IPS-15b (cell line): Measurements from ENCODE around the gene ZNFX1.
"Not testable (repeated sequence)": the region's sequence is repeated elsewhere in the genome, so short reads cannot be mapped to it uniquely, and the experiment has no call there.

Experiments used
- H3K27me3 ChIP-seq: one replicate; pipeline ENCODE4 v1.6.1; 2013; ENCODE audit warnings: low read length; ENCODE audit not compliant: control insufficient read depth, insufficient read depth
- H3K36me3 ChIP-seq: one replicate; pipeline ENCODE4 v1.6.1; 2013; ENCODE audit warnings: low read length; ENCODE audit not compliant: control insufficient read depth, insufficient read depth
- H3K4me1 ChIP-seq: one replicate; pipeline ENCODE4 v1.6.1; 2013; ENCODE audit warnings: mild to moderate bottlenecking, low read length; ENCODE audit not compliant: control insufficient read depth, insufficient read depth
- H3K4me3 ChIP-seq: one replicate; pipeline ENCODE4 v1.5.1; 2013; ENCODE audit warnings: low read depth, low read length
- H3K9ac ChIP-seq: one replicate; pipeline ENCODE4 v1.6.1; 2013; ENCODE audit warnings: low read depth, mild to moderate bottlenecking, low read length
- H3K9me3 ChIP-seq: one replicate; pipeline ENCODE4 v1.6.1; 2013; ENCODE audit warnings: mild to moderate bottlenecking, low read length; ENCODE audit not compliant: control insufficient read depth, insufficient read depth

The ZNFX1 gene

DNA sequence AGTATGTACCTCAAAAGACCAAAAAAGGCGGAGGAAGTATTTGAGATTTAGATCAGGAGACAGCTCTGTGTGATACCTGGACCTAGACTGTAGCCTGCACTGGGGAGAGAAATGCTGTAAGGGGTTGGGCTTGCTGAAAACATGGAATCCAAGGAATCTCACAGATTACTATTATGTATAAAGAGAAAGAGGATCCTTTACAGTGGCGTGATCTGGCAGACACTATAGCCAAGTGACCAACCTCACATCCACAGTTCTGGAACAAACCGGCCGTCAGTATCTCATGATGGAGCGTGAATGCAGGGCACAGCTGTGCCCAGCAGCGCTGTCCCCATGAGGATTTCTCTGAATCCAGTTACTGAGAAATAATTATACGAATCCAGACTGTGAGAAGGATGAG lies 46.4 kb downstream of the ZNFX1 start:
- no peak overlapping the region for H3K4me3 ChIP-seq
- no peaks in the 10 kb centered on the region for H3K27me3 ChIP-seq
- H3K9me3 ChIP-seq: no peaks in the 10 kb centered on the region
- H3K36me3 ChIP-seq: peaks cover 65% of the 10 kb centered on the region
- H3K4me1 ChIP-seq: no peaks in the 10 kb centered on the region
- no peak overlapping the region for H3K9ac ChIP-seq

DNA sequence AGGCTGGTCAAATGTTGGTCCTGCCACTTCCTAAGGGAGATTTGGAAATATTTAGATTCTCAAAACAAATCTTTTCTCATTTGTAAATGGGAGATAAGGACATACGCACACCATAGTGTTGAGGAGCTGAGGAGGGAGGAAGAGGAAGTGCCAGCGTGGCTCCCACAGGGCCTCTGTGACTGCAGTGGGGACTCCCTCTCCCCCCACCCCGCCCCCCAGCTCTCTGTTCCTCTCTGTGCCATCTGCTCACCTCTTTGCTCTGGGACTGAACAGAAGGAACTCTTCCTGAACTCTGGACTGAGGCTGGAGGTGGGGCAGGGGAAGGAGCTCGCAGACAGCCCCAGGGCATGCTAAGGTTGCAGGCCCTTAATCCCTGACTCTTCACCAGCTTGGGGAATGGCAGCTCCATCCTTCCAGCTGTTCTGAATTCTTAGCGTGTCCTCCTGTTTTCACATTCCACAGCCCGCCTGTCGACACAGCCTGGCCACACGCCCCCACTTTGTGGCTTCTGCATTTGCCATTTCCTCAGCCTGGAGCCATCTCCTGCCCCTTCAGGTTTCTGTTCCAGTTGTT lies 47.2 kb downstream of the ZNFX1 start:
- Histone ChIP-seq H3K27me3 (no peaks in the 10 kb centered on the region), H3K9me3 (no peaks in the 10 kb centered on the region), H3K4me1 (no peaks in the 10 kb centered on the region), H3K36me3 (peaks cover 66% of the 10 kb centered on the region), H3K9ac (no peak overlapping the region), H3K4me3 (no peak overlapping the region)

DNA sequence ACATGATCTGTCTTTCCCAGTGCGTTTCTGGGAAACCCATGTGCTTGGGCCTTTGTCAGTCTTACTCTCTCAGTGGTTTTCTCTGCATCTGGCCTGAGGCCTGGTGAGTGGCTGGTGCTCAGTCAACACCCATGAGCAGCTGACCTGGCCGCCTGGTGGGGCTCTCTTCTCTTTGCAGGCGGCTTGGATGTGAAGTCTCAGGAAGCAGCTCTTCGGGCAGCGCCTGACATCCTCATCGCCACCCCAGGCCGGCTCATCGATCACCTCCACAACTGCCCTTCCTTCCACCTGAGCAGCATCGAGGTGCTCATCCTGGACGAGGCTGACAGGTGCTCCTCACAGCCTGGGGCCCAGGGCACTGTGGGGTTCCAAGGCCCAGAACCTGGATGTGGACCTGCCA lies 47.8 kb downstream of the ZNFX1 start:
- Histone ChIP-seq H3K9me3 (no peaks in the 10 kb centered on the region), H3K36me3 (peaks cover 61% of the 10 kb centered on the region), H3K4me3 (no peak overlapping the region), H3K9ac (no peak overlapping the region), H3K4me1 (no peaks in the 10 kb centered on the region), H3K27me3 (no peaks in the 10 kb centered on the region)

DNA sequence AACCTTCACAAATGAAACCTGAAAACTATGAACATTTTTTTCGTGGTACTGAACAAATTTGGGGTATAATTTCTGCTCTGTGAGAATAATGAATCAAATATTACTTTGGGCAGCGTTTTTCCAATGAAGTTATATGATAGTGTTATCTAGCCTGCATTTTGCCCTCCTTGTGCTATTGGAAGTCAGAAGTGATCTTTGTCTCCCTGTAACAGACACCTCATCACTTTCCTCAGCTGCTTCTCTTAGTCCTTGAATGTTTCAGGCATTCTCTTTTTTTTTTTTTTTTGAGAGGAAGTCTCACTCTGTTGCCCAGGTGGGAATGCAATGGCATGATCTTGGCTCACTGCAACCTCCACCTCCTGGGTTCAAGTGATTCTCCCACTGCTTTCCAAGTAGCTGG lies 48.5 kb downstream of the ZNFX1 start:
- Histone ChIP-seq H3K9me3 (no peaks in the 10 kb centered on the region), H3K4me3 (no peak overlapping the region), H3K4me1 (no peaks in the 10 kb centered on the region), H3K36me3 (peaks cover 61% of the 10 kb centered on the region), H3K27me3 (no peaks in the 10 kb centered on the region), H3K9ac (no peak overlapping the region)

DNA sequence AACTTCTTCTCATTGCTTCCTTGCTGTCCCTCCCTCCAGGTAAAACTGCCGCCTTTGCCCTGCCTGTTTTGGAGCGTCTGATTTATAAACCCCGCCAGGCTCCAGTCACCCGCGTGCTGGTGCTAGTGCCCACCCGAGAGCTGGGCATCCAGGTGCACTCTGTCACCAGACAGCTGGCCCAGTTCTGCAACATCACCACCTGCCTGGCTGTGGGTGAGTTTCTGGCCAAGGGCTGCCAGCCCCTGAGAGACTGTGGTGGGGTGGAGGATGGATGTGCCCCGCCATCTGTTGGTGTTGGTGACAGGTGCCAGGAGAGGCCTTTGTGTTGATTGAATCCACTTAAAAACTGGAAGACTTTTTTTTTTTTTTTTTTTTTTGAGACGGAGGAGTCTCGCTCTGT lies 49.2 kb downstream of the ZNFX1 start:
- H3K4me3 ChIP-seq: no peak overlapping the region
- H3K9ac ChIP-seq: no peak overlapping the region
- no peaks in the 10 kb centered on the region for H3K9me3 ChIP-seq
- peaks cover 62% of the 10 kb centered on the region for H3K36me3 ChIP-seq
- no peaks in the 10 kb centered on the region for H3K27me3 ChIP-seq
- H3K4me1 ChIP-seq: no peaks in the 10 kb centered on the region

DNA sequence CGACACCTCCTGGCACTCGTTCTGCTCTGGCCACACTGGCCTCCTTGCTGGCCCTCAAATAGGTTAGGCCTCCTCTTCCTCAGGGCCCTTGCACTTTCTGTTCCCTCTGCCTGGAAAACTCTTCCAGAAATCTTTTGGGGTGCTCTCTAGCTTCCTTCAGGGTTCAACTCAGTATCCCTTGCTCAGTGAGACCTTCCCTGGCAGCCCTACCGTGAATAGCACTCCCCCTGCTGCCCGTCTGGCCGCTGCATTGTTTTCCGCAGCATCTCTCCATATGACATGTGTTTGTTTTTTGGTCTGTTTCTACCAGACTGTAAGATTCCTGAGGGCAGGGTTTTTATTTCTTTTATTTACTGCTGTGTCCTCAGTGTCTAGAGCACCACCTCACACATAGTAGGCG lies 52.0 kb downstream of the ZNFX1 start:
- Histone ChIP-seq H3K4me1 (no peaks in the 10 kb centered on the region), H3K27me3 (no peaks in the 10 kb centered on the region), H3K36me3 (peaks cover 59% of the 10 kb centered on the region), H3K9ac (no peak overlapping the region), H3K4me3 (no peak overlapping the region), H3K9me3 (no peaks in the 10 kb centered on the region)

DNA sequence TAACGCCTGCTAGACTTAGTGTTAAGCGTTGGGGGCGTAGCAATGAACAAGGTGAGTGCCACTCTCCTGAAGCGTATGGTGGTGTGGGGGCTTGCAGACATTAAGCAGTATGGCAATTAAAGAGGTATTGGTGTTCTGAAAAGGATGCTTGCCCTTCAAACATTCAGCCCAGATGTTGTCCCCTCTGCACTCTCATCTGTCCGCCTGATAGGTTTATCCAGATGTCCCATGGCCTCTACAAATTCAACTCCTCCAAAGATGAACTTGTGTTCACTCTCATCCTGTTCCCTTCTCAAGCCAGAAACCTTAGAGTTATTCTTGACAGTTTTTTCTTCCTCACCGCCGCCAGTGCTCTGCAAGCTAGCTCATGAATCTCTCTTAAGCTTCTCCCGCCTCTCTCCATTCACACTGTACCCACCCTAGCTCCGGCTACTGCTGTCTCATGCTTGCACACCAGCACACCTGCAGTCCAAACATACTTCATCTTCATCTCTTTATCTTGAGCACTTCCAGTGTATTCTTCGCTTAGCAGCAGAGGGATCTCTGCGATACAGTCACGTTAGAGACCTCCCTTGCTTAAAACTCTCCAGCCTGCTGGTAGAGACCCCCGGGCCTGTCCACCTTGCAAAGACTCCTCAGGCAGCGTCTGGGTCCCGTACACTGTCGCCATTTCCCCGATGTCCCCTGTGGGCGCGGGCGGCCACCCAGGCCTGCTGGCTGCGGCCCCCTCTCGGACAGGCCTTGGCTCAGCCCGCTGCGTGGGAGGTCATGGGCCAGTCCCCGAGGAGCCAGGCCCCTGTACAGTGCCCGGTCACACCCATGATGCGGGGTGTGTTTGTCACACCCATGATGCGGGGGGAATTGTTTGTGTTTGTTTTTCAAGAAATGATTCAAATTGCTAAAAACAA lies 57.7 kb downstream of the ZNFX1 start:
- Histone ChIP-seq H3K27me3 (no peaks in the 10 kb centered on the region), H3K4me3 (peak overlapping the region; percentile 97), H3K4me1 (peaks cover 3% of the 10 kb centered on the region), H3K9me3 (no peaks in the 10 kb centered on the region), H3K36me3 (peaks cover 27% of the 10 kb centered on the region), H3K9ac (peak overlapping the region; percentile 87)

DNA sequence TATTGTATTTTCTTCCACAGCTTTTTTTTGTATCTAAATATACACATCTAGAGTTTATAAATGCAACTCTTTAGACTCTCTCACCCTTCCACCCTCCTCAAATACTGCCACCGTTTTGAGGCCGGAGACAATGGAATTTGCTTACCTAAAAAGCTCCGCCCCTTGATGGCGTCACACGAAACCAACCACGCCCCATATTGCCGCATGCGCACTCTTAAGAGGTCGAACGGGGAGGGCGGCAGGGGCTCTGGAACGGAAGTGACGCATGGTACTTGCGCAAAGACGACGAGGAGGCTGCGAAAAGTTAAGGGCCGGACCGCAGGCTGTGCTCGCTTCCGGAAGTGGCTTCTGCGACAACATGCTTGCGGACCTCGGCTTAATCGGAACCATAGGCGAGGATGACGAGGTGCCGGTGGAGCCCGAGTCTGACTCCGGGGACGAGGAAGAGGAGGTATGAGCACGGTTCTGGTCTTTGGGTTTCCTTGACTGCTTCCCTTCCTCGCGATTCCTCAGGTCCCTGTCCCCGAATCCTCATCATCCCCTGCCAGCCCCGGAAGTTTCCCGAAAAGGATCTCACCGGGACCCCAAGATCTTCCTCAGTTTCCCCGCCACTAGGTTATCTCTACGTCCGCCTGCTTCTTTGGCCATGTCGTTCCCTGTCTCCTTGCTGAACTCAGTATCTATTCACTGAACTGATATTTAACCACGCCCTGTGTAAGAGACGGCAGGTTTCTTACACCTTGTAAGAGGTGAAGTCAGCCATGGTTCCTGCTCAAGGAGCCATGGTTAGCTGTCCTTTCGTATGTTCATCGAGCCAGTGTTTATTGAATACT lies 58.5 kb downstream of the ZNFX1 start, which contains the start of gene DDX27:
Gene DDX27 (plus strand): TSS at position 326 of the 833 bp plus-strand sequence. CDS start 33 bp downstream, at position 359.
- Histone ChIP-seq H3K4me3 (peak within 1 kb of the TSS; percentile 97), H3K9ac (peak within 1 kb of the TSS; percentile 87), H3K9me3 (no peaks in the 10 kb centered on the region), H3K36me3 (peaks cover 20% of the 10 kb centered on the region), H3K4me1 (peaks cover 3% of the 10 kb centered on the region), H3K27me3 (no peaks in the 10 kb centered on the region)

DNA sequence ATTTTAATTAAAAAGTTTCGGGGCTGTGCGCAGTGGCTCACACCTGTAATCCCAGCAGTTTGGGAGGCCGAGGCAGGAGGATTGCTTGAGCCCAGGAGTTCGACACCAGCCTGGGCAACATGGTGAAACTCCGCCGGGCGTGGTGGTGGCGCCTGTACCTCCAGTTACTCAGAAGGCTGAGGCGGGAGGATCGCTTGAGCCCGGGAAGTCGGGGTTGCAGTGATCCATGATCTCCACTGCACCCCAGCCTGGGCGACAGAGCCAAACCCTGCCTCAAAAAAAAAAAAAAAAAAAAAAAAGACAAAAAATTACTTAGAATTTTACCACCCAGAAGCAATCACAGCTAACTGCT lies 59.1 kb downstream of the ZNFX1 start:
- H3K9ac ChIP-seq, H3K9me3 ChIP-seq, H3K4me1 ChIP-seq, H3K4me3 ChIP-seq, H3K27me3 ChIP-seq: not testable (repeated sequence)
- H3K36me3 ChIP-seq: peaks cover 16% of the 10 kb centered on the region

DNA sequence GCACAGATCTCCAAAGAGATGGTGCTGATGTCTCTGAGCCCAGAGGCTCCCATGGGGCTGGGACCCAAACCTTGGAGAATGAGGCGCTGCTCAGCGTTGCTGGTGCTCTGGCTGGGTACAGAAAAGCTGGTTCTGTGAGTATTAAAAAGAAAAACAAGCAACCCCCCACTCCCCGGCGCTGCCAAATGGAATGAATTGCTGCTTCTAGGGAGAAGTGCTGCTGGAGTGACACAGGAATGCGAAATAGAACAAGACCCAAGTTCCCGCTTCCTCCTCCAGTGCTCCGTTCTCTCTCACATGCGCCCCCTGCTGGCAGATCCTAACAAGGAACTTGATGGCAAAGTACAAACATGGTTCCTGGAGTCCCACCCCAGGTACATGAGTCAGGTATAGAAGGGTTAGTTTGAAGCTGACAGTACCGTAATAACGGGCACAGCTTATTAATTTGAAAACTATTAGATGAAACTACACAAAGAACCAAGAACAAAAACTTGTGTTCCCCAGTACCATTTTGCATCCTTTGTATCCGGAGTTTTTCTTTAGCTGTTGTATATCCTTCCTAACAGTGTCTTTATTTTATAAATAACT lies 60.8 kb downstream of the ZNFX1 start:
- Histone ChIP-seq H3K4me1 (peaks cover 3% of the 10 kb centered on the region), H3K9me3 (no peaks in the 10 kb centered on the region), H3K4me3 (no peak overlapping the region), H3K9ac (no peak overlapping the region), H3K36me3 (peaks cover 9% of the 10 kb centered on the region), H3K27me3 (no peaks in the 10 kb centered on the region)

DNA sequence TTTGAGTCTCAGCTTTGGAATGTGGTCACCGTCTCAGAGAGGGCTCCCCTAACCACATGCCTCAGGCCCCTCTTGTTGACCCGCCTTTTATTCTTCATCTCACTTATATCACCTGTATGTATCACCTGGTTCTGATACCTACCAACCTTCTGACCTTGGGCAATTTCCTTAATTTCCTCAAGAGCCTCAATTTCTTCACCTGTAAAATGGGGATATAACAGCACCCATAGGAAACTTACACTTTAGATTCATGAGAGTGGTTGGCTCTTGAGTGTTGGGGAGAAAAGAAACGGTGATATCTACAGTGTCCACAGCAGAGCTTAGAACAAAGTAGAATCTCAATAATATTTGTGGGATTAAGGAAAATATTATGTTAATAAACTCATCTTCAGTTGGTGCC lies 62.6 kb downstream of the ZNFX1 start:
- no peak overlapping the region for H3K9ac ChIP-seq

More for the DNA sequence above, 62.6 kb downstream of the ZNFX1 start:
- H3K4me1 ChIP-seq: peaks cover 2% of the 10 kb centered on the region
- no peaks in the 10 kb centered on the region for H3K36me3 ChIP-seq
- no peaks in the 10 kb centered on the region for H3K9me3 ChIP-seq
- no peaks in the 10 kb centered on the region for H3K27me3 ChIP-seq
- no peak overlapping the region for H3K4me3 ChIP-seq
